COR-L47 (cell line): Measurements from ENCODE around the gene CDC27.
A peak's percentile ranks its signal among the peaks of the same experiment; 100 is the strongest.
"Not testable (repeated sequence)": the region's sequence is repeated elsewhere in the genome, so short reads cannot be mapped to it uniquely, and the experiment has no call there.

Experiments used
- DNase-seq: peaks from one replicate; lab custom pipeline; 2025; lab: John Stamatoyannopoulos, UW

Gene CDC27

DNA sequence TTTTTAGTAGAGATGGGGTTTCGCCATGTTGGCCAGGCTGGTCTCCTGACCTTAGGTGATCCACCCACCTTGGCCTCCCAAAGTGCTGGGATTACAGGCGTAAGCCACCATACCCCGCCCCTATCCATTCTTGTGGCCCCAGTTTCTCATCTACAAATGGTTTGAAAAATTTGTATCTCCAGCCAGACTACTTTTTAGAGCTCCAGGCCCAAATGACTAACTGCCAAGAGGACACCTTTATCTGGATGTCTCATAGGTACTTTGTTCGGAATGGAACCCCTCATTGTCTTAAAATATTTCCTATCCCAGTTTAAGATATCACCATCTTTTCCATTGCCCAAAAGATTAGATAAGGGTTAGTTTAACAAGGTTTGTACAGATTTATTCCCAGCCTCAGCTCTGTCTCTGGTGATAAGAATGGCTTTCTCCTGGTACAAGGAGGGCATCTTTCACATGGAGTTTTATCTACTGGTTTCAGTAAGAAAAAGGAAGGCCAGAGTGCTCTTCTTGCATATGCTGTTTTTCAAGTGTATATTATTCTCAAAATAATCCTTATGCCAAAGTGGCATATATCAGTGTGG is 4.9 kb upstream of the CDC27 start:
- no peak for DNase-seq

- no peak for DNase-seq
Measured at GRCh38 chr17:47192554-47192953, 3.5 kb upstream of the CDC27 start.

DNA sequence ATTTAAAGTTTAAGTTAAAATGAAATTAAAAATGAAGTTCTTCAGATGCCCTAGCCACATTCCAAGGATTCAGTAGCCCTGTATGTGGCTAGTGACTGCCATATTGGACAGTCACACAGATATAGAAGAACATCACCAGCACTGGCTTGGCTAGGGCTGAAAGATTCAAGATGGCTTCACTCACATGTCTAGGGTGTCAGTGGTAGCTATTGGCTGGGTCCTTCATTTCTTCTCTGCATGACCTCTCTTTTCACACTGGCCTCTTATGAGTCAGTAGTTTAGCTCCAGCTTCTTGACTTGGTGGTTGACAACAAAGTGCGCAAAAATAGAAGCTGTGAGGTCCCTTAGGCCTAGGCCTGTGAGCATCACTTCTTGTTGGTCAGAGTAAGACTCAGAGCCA is 1.7 kb upstream of the CDC27 start:
- no peak for DNase-seq

DNA sequence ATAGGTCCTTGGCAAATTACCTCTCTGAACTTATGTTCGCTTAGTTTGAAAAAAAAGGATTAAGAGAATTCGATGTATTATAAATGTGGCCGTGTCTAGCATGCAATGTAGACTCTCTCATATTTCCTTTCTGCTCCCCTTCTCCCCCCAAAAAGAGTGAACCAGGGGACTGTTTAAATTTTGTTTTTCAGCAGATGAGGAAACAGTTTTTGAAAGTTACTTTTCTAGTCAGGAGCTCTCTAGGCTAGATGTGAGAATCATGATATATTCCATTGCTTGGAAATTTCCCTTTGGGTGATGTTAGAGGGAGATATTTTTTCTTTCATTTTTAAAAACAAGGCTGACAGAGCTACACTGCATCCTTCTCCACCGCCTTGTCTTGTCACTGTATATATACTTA is 1.1 kb upstream of the CDC27 start:
- no peak for DNase-seq

- DNase-seq, result no peak
Measured at GRCh38 chr17:47189732-47190237, 690 bp upstream of the CDC27 start.

GRCh38 chr17:47188271-47188875 is 722 bp downstream of the CDC27 start:
- peak; percentile 9 for DNase-seq

DNA sequence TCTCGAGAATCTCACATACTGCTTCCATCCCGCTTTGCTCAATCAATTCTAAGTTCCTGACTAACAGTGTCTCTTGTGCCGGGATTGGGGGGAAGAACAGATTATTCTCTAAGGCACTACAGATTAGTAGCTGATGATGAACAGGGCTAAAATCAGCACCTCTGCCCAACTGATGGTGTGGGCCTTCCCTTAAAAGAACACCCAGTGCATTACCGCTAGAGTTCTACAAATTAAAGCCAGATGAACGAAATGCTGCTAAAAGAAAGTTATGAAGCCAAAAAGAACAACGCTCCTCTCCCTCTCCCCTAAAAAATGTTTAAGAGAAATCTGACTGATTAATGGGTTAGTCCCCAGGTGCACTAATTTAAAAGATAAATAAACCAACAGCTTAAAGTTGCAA is 4.4 kb downstream of the CDC27 start:
- no peak for DNase-seq

DNA sequence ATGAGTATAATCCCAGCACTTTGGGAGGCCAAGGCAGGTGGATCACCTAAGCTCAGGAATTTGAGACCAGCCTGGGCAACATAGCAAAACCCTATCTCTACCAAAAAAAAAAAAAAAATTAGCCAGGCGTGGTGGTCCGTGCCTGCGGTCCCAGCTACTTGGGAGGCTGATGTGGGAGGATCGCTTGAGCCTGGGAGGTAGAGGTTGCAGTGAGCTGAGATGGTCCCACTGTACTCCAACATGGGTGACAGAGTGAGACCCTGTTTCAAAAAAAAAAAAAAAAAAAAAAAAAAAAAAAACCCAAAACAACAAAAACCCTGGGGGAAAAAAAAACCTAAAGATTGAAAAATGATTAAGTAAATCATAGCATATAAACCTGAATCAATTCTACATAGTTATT is 8.1 kb downstream of the CDC27 start:
- not testable (repeated sequence) for DNase-seq

- no peak for DNase-seq
Measured at GRCh38 chr17:47180337-47180736, 8.8 kb downstream of the CDC27 start.

- no peak for DNase-seq
Measured at GRCh38 chr17:47179141-47179540, 10.0 kb downstream of the CDC27 start.

GRCh38 chr17:47177261-47177660 is 11.8 kb downstream of the CDC27 start:
- no peak for DNase-seq

GRCh38 chr17:47176389-47176826 is 12.7 kb downstream of the CDC27 start:
- DNase-seq, result no peak

DNA sequence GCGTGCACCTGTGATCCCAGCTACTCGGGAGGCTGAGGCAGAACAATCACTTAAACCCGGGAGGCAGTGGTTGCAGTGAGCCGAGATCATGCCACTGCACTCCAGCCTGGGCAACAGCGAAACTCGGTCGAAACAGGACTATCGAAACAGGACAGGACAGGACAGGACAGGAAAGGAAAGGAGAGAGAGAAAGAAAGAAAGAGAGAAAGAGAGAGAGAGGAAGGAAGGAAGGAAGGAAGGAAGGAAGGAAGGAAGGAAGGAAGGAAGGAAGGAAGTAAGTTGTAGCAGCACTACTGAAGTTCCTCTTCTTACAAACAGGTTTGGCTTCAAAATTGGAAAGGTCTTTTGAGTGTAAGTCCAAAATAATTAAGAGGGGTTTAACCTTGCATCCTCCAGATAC is 14.3 kb downstream of the CDC27 start:
- not testable (repeated sequence) for DNase-seq

GRCh38 chr17:47172696-47173565 is 16.2 kb downstream of the CDC27 start:
- DNase-seq, result no peak

- DNase-seq, result no peak
Measured at GRCh38 chr17:47170710-47171109, 18.4 kb downstream of the CDC27 start.

DNA sequence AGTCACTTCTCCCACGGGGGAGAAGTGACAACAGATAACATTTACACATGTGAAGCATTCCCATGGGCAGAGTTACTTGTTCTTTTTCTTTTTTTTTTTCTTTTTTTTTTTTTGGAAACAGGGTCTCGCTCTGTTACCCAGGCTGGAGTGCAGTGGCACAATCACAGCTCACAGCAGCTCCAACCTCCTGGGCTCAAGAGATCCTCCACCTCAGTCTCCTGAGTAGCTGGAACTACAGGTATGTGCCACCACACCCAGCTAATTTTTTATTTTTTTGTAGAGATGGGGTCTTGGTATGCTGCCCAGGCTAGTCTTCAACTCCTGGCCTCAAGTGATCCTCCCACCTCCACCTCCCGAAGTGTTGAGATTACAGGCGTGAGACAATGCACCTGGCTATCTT is 20.2 kb downstream of the CDC27 start:
- not testable (repeated sequence) for DNase-seq

GRCh38 chr17:47166854-47167253 is 22.2 kb downstream of the CDC27 start:
- DNase-seq, result not testable (repeated sequence)

DNA sequence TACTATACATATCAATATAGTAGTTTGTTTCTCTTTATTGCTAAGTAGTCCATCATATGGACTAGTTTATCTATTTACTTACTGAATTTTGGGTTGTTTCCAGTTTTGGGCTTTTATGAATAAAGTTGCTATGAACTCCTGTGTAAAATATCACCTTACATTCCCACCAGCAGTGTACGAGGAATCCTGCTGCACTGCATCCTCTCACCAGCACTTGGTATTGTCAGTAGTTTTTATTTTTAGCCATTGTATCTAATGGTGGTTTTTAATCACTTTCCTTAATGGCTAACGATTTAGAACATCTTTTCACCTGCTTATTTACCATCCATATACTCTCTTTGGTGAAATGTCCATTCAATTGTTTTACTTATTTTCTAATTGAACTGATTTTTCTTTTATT is 24.0 kb downstream of the CDC27 start:
- DNase-seq, result no peak

DNA sequence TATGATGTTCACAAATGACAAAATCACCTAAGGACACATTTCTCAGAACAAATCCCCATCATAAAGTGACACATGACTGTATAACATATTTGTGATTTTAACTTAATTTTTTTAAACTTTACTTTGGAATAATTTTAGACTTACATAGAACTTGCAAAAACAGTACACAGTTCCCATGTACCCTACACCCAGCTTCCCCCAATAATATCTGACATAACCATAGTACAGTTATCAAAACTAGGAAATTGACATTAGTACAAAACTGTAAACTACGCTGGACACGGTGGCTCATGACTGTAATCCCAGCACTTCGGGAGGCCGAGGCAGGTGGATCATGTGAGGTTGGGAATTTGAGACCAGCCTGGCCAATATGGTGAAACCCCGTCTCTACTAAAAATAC is 24.8 kb downstream of the CDC27 start:
- no peak for DNase-seq

GRCh38 chr17:47162013-47162622 is 27.0 kb downstream of the CDC27 start:
- no peak for DNase-seq

DNA sequence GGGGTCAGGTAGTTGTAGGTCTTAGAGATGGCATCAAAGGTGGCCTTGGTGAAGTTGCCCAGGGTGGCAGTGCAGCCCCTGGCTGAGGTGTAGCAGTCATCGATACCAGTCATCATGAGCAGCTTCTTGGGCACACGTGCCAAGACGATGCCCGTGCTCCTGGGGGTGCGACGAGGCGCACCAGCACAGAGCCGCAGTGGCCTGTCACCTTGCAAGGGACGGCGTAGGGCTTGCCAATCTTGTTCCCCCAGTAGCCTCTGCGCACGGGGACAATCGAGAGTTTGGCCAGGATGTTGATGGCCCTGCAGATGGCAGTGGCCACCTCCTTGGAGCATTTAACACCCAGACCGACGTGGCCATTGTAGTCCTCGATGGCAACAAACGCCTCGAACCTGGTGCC is 29.8 kb downstream of the CDC27 start:
- no peak for DNase-seq

GRCh38 chr17:47145351-47145750 is 43.7 kb downstream of the CDC27 start:
- DNase-seq, result no peak

DNA sequence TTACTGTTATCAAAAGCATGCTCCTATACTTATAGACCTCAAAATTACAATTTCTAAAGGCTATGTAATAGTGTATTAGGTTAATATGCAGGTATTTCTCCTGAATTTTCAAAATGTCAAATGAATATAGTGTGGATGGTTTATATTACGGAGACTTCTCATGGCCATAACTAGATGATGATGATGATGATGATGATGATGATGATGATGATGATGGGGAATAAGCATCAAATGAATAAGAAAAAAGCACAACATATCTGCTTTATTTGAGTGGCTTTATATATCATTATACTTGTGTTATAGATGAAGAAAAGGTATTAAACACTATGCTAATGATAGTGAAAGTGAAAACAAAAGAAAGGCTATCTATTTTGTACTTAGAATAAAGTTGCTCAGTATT is 53.9 kb downstream of the CDC27 start:
- DNase-seq, result no peak
